CD14-positive monocyte (primary cell): ENCODE measurements around the gene RNASEH2C. TPM values are rescaled to one million over a fixed set of nuclear protein-coding genes. Genes with fewer than 3 reads are reported as not detected.
"Not testable (repeated sequence)": the region's sequence is repeated elsewhere in the genome, so short reads cannot be mapped to it uniquely, and the experiment has no call there.

Experiments used
- DNase-seq, 3 donors: peaks; one replicate each; pipeline ENCODE4 v3.0.0-alpha.2; 2011 to 2022
- H2AFZ ChIP-seq: 2 replicates; pipeline ENCODE4 v1.6.0; 2012; ENCODE audit warnings: mild to moderate bottlenecking, low read depth, low read length, inconsistent platforms; ENCODE audit not compliant: insufficient read depth, poor library complexity, severe bottlenecking
- H3K27ac ChIP-seq, 2 donors: 1 replicate in 1 of 2; 2 replicates in 1 of 2; pipeline ENCODE4 v1.5.1; 2012 to 2013; ENCODE audit warnings: low read length in 2 of 2, control low read depth in 1 of 2, inconsistent platforms in 1 of 2, low read depth in 1 of 2, mild to moderate bottlenecking in 1 of 2
- H3K27me3 ChIP-seq, 2 donors: one replicate each; pipeline versions ENCODE4 v1.6.0 to v1.6.1; 2011 to 2013; ENCODE audit warnings: low read length in 2 of 2; ENCODE audit not compliant: control insufficient read depth in 2 of 2, insufficient read depth in 2 of 2
- H3K36me3 ChIP-seq, 2 donors: replicated peaks in 1 of 2; 1 replicate in 1 of 2; 2 replicates in 1 of 2; pipeline versions ENCODE4 v1.5.1 to v1.6.1; 2012 to 2013; ENCODE audit warnings: low read length in 2 of 2, control low read depth in 1 of 2, inconsistent platforms in 1 of 2, mild to moderate bottlenecking in 1 of 2; ENCODE audit not compliant: insufficient read depth in 2 of 2, control insufficient read depth in 1 of 2
- H3K4me1 ChIP-seq, 2 donors: 1 replicate in 1 of 2; 2 replicates in 1 of 2; pipeline versions ENCODE4 v1.5.1 to v1.6.1; 2012 to 2013; ENCODE audit warnings: low read length in 2 of 2, control low read depth in 1 of 2, inconsistent platforms in 1 of 2, mild to moderate bottlenecking in 1 of 2, moderate library complexity in 1 of 2; ENCODE audit not compliant: insufficient read depth in 2 of 2, control insufficient read depth in 1 of 2
- H3K4me2 ChIP-seq: replicated peaks from 2 replicates; pipeline ENCODE3; 2012; ENCODE audit warnings: low read length, moderate library complexity, mild to moderate bottlenecking; ENCODE audit not compliant: poor library complexity, severe bottlenecking; ENCODE audit errors: extremely low read depth
- H3K4me3 ChIP-seq, 3 experiments: fragments of 200-600 bp in 1 of 3; sonication (generic) in 1 of 3; replicated peaks in 1 of 3; 1 replicate in 2 of 3; 2 replicates in 1 of 3; pipeline ENCODE4 v1.5.1; 2011 to 2013; ENCODE audit warnings: low read length in 3 of 3, mild to moderate bottlenecking in 3 of 3, control low read depth in 2 of 3, low read depth in 2 of 3, inconsistent platforms in 1 of 3, moderate library complexity in 1 of 3
- H3K79me2 ChIP-seq: 2 replicates; pipeline ENCODE4 v1.6.0; 2012; ENCODE audit warnings: mild to moderate bottlenecking, control low read depth, inconsistent platforms, low read length, moderate library complexity; ENCODE audit not compliant: insufficient read depth
- H3K9ac ChIP-seq: 2 replicates; pipeline ENCODE4 v1.6.0; 2017; ENCODE audit warnings: low read length, mild to moderate bottlenecking; ENCODE audit not compliant: insufficient read depth, poor library complexity, severe bottlenecking
- H3K9me3 ChIP-seq, 2 donors: replicated peaks in 1 of 2; 1 replicate in 1 of 2; 2 replicates in 1 of 2; pipeline versions ENCODE4 v1.5.1 to v1.6.1; 2012 to 2013; ENCODE audit warnings: low read length in 2 of 2, control low read depth in 1 of 2; ENCODE audit not compliant: control insufficient read depth in 1 of 2, insufficient read depth in 1 of 2
- H4K20me1 ChIP-seq: 2 replicates; pipeline ENCODE4 v1.6.0; 2012; ENCODE audit warnings: mild to moderate bottlenecking, low read length, control low read depth, moderate library complexity; ENCODE audit not compliant: insufficient read depth
- H3K27ac Mint-ChIP-seq, 7 donors: one replicate each; pipeline ENCODE4 v1.8.0; 2020; ENCODE audit warnings: mild to moderate bottlenecking in 7 of 7, mixed read lengths in 7 of 7, moderate library complexity in 6 of 7, inconsistent platforms in 2 of 7
- H3K27me3 Mint-ChIP-seq, 3 donors: one replicate each; pipeline ENCODE4 v1.8.0; 2021 to 2022; ENCODE audit warnings: low read depth in 3 of 3, mild to moderate bottlenecking in 3 of 3, mixed read lengths in 3 of 3, moderate library complexity in 3 of 3, inconsistent platforms in 1 of 3
- H3K36me3 Mint-ChIP-seq, 2 donors: one replicate each; pipeline ENCODE4 v1.8.0; 2020; ENCODE audit warnings: mixed read lengths in 2 of 2, inconsistent platforms in 1 of 2, mild to moderate bottlenecking in 1 of 2
- H3K4me1 Mint-ChIP-seq: one replicate; pipeline ENCODE4 v1.8.0; 2020; ENCODE audit warnings: mild to moderate bottlenecking, mixed read lengths
- H3K4me3 Mint-ChIP-seq, 2 donors: one replicate each; pipeline ENCODE4 v1.8.0; 2020; ENCODE audit warnings: mild to moderate bottlenecking in 2 of 2, mixed read lengths in 2 of 2, moderate library complexity in 1 of 2
- H3K9me3 Mint-ChIP-seq, 7 donors: one replicate each; pipeline ENCODE4 v1.8.0; 2020 to 2022; ENCODE audit warnings: mixed read lengths in 7 of 7, mild to moderate bottlenecking in 6 of 7, moderate library complexity in 6 of 7, inconsistent platforms in 2 of 7
- CTCF ChIP-seq: fragments of 200-600 bp; IDR thresholded peaks from one replicate; pipeline ENCODE4 v1.8.0; 2022; ENCODE audit warnings: antibody characterized with exemption, mild to moderate bottlenecking
- WGBS: methylation state at CpG from one replicate; pipeline ENCODE4 v1.1.5; 2013; ENCODE audit warnings: missing lambda C conversion rate; ENCODE audit not compliant: insufficient coverage; 5-methylcytosine and 5-hydroxymethylcytosine counted together
- intact Hi-C, 2 donors: fragments of 100-400 bp; cut with micrococcal nuclease; formaldehyde crosslinking; loops; one replicate each; pipeline versions ENCODE4 v1.15.0 to v1.15.1; 2023
- polyA plus RNA-seq, 3 donors: library from polyadenylated mRNA; depleted of rRNA in 1 of 3; unstranded in 2 of 3; stranded (reverse) in 1 of 3; fragments of 300-500 nt in 2 of 3; fragments of >200 nt in 1 of 3; fragmentation: Illumina TruSeq in 2 of 3; gene quantifications; 1 replicate in 2 of 3; 2 replicates in 1 of 3; pipeline ENCODE4 v1.2.3, GENCODE V29; 2012 to 2021

RNASEH2C gene
- polyA plus RNA-seq, 3 donors, result 33.3 to 131 (median 95.2) TPM

GRCh38 chr11:65764434-65764833, 43.8 kb upstream of the RNASEH2C start:
- Histone ChIP-seq H3K9me3 (no peaks in the 10 kb centered on the region), H2AFZ (no peak overlapping the region), H3K4me2 (no peak overlapping the region), H4K20me1 (no peaks in the 10 kb centered on the region), H3K79me2 (peaks cover 5% of the 10 kb centered on the region), H3K27me3 (no peaks in the 10 kb centered on the region), H3K27ac (no peak overlapping the region), H3K9ac (no peak overlapping the region), H3K4me1 (peaks cover 25 to 30% of the 10 kb centered on the region in 2 donors), H3K36me3 (no peaks in the 10 kb centered on the region), H3K4me3 (no peak overlapping the region)
- no peak for DNase-seq
- WGBS, result 100% methylated on average over 1 of the region's 5 CpGs
- peaks cover 0 to 7% of the 10 kb centered on the region in 2 donors for H3K36me3 Mint-ChIP-seq
- no peaks in the 10 kb centered on the region for H3K27me3 Mint-ChIP-seq
- TF ChIP-seq CTCF, result no peak
- peaks cover 31% of the 10 kb centered on the region for H3K4me1 Mint-ChIP-seq
- H3K27ac Mint-ChIP-seq, result no peak overlapping the region
- peaks cover 0 to 9% (median 2%) of the 10 kb centered on the region in 7 donors for H3K9me3 Mint-ChIP-seq
- intact Hi-C loops, result loop anchor here in 1 of 2 donors (10.0 kb wide), 1 partner anchor 50 kb away; no protein-coding TSS in a partner anchor
- no peak overlapping the region for H3K4me3 Mint-ChIP-seq

GRCh38 chr11:65762816-65763215, 42.2 kb upstream of the RNASEH2C start:
- not testable (repeated sequence) for H3K9me3 Mint-ChIP-seq, H2AFZ ChIP-seq, DNase-seq, H3K4me3 Mint-ChIP-seq, H3K9me3 ChIP-seq, H3K4me3 ChIP-seq, H3K27me3 Mint-ChIP-seq, H3K27ac Mint-ChIP-seq, H3K79me2 ChIP-seq, H4K20me1 ChIP-seq, H3K9ac ChIP-seq, H3K27me3 ChIP-seq, H3K27ac ChIP-seq, H3K36me3 ChIP-seq, H3K4me2 ChIP-seq, H3K36me3 Mint-ChIP-seq
- intact Hi-C loops, result loop anchor here in 1 of 2 donors (10.0 kb wide), 1 partner anchor 52 kb away; no protein-coding TSS in a partner anchor
- WGBS, result 97% methylated on average over 9 of the region's 29 CpGs
- peaks cover 16% of the 10 kb centered on the region for H3K4me1 Mint-ChIP-seq
- peaks cover 11 to 14% of the 10 kb centered on the region in 2 donors for H3K4me1 ChIP-seq

GRCh38 chr11:65762169-65762568, 41.6 kb upstream of the RNASEH2C start:
- not testable (repeated sequence) for H3K9me3 ChIP-seq, H3K36me3 Mint-ChIP-seq, H3K27ac Mint-ChIP-seq, H3K79me2 ChIP-seq, H2AFZ ChIP-seq, H3K36me3 ChIP-seq, H3K4me3 Mint-ChIP-seq, H3K4me1 ChIP-seq, H4K20me1 ChIP-seq, H3K27me3 Mint-ChIP-seq, DNase-seq, H3K27me3 ChIP-seq, H3K9ac ChIP-seq, H3K4me2 ChIP-seq, H3K4me3 ChIP-seq, H3K27ac ChIP-seq
- WGBS, result no CpG with 5 or more reads among the region's 5 CpGs
- Mint-ChIP-seq H3K4me1 (peaks cover 10% of the 10 kb centered on the region), H3K9me3 (peaks cover 0 to 11% (median 3%) of the 10 kb centered on the region in 7 donors)
- intact Hi-C loops, result loop anchor here in 1 of 2 donors (10.0 kb wide), 1 partner anchor 53 kb away; no protein-coding TSS in a partner anchor
